K562 (cell line): ENCODE measurements around the gene TRAPPC2L. TPM values are rescaled to one million over a fixed set of nuclear protein-coding genes. Genes with fewer than 3 reads are reported as not detected.
A peak's percentile ranks its signal among the peaks of the same experiment; 100 is the strongest.

Experiments used
- ATAC-seq: fragments of 200-7000 bp; cut with Tn5 transposase; 3 replicates; pipeline ENCODE4 v1.9.1; 2020; ENCODE audit warnings: moderate library complexity
- BruUV-seq: library from RNA; stranded (reverse); fragments of 400-500 nt; replicated peaks from 2 replicates; lab custom pipeline; 2021; lab: Mats Ljungman, UMichigan
- CTCF ChIA-PET: fragments of 300-600 bp; formaldehyde crosslinking; extraction: SDS; loops from one replicate; lab custom pipeline; 2021; ENCODE audit warnings: low intra/inter-chr PET ratio; lab: Yijun Ruan, JAX
- POLR2A ChIA-PET: fragments of 300-600, 350-650 bp; sonication (Branson Sonifier 250); formaldehyde crosslinking; extraction: SDS; loops from one replicate; lab custom pipeline; 2021; ENCODE audit warnings: antibody characterized with exemption, inconsistent platforms; lab: Yijun Ruan, JAX
- DNase-seq, 4 experiments: peaks; one replicate each; pipeline versions ENCODE4 v3.0.0 to v3.0.0-alpha.2; 2011 to 2018; ENCODE audit warnings: low spot score in 3 of 4, mixed read lengths in 3 of 4; ENCODE audit errors: extremely low read depth in 1 of 4
- FAIRE-seq: peaks from 2 replicates; lab custom pipeline; 2011; peaks lifted over from hg19 to GRCh38; lab: Jason Lieb, UNC
- H2AFZ ChIP-seq: 2 replicates; pipeline ENCODE4 v1.6.0; 2011; ENCODE audit warnings: low read depth, low read length, control low read depth, inconsistent platforms
- H3K27ac ChIP-seq: fragments of 200-600 bp; 3 replicates; pipeline ENCODE4 v1.8.0; 2011; ENCODE audit warnings: low read depth, mild to moderate bottlenecking, control low read depth, inconsistent platforms, low read length, moderate library complexity, mixed read lengths; ENCODE audit errors: extremely low read depth
- H3K27me3 ChIP-seq, 2 experiments: fragments of 300-600 bp in 1 of 2; 2 replicates in 1 of 2; 3 replicates in 1 of 2; pipeline versions ENCODE4 v1.6.0 to v1.8.0; 2011; ENCODE audit warnings: inconsistent platforms in 2 of 2, low read length in 2 of 2, mild to moderate bottlenecking in 1 of 2, mixed read lengths in 1 of 2, moderate library complexity in 1 of 2; ENCODE audit not compliant: control insufficient read depth in 2 of 2, insufficient read depth in 2 of 2
- H3K36me3 ChIP-seq: fragments of 300-600 bp; 3 replicates; pipeline ENCODE4 v1.8.0; 2011; ENCODE audit warnings: mild to moderate bottlenecking, low read length, inconsistent platforms; ENCODE audit not compliant: control insufficient read depth, insufficient read depth
- H3K4me1 ChIP-seq, 2 experiments: fragments of 200-600 bp in 1 of 2; replicated peaks in 1 of 2; 2 replicates in 1 of 2; 3 replicates in 1 of 2; pipeline versions ENCODE4 v1.5.1 to v1.8.0; 2011; ENCODE audit warnings: inconsistent platforms in 2 of 2, low read length in 2 of 2, mild to moderate bottlenecking in 1 of 2, mixed read lengths in 1 of 2, moderate library complexity in 1 of 2; ENCODE audit not compliant: control insufficient read depth in 2 of 2, insufficient read depth in 2 of 2
- H3K4me2 ChIP-seq: 2 replicates; pipeline ENCODE4 v1.6.1; 2011; ENCODE audit warnings: low read length, control low read depth, inconsistent platforms, mixed read lengths; ENCODE audit not compliant: insufficient read depth
- H3K4me3 ChIP-seq: fragments of 200-600 bp; sonication (generic), shearing (Covaris generic); 2 replicates; pipeline ENCODE4 v1.5.1; 2016; ENCODE audit warnings: control low read depth, inconsistent platforms
- H3K79me2 ChIP-seq: fragments of 200-600 bp; 3 replicates; pipeline ENCODE4 v1.8.0; 2011; ENCODE audit warnings: low read length, inconsistent platforms; ENCODE audit not compliant: control insufficient read depth, insufficient read depth
- H3K9ac ChIP-seq, 2 experiments: 2 replicates each; pipeline versions ENCODE4 v1.6.0 to v1.6.1; 2011; ENCODE audit warnings: low read depth in 2 of 2, low read length in 2 of 2, control low read depth in 1 of 2, inconsistent platforms in 1 of 2, mild to moderate bottlenecking in 1 of 2, mixed read lengths in 1 of 2; ENCODE audit not compliant: insufficient read depth in 1 of 2
- H3K9me1 ChIP-seq: one replicate; pipeline ENCODE4 v1.6.0; 2011; ENCODE audit warnings: inconsistent platforms, mild to moderate bottlenecking, low read length, moderate library complexity; ENCODE audit not compliant: control insufficient read depth, insufficient read depth
- H3K9me3 ChIP-seq: replicated peaks from 2 replicates; pipeline ENCODE4 v1.5.1; 2011; ENCODE audit warnings: low read depth, low read length, inconsistent platforms; ENCODE audit not compliant: control insufficient read depth, insufficient read depth
- H4K20me1 ChIP-seq: replicated peaks from 2 replicates; pipeline ENCODE4 v1.6.1; 2011; ENCODE audit warnings: low read length, inconsistent platforms, mixed read lengths; ENCODE audit not compliant: control insufficient read depth, insufficient read depth
- ARID2 ChIP-seq: fragments of 450-650 bp; IDR thresholded peaks from 2 replicates; pipeline ENCODE4 v1.6.1; 2017; ENCODE audit warnings: antibody characterized with exemption, mild to moderate bottlenecking
- ATF1 ChIP-seq, 2 experiments: fragments of 450-650 bp in 1 of 2; IDR thresholded peaks; 2 replicates each; pipeline ENCODE4 v1.6.1; 2016; ENCODE audit warnings: missing compliant biosample characterization in 1 of 2, missing genetic modification characterization in 1 of 2
- DDX20 ChIP-seq: fragments of 450-650 bp; IDR thresholded peaks from 2 replicates; pipeline ENCODE4 v1.6.1; 2016; ENCODE audit warnings: missing genetic modification characterization, low read depth, mild to moderate bottlenecking, missing compliant biosample characterization, moderate library complexity
- ELF1 ChIP-seq: fragments of 200-800 bp; sonication (Bioruptor generic); IDR thresholded peaks from 2 replicates; pipeline ENCODE4 v1.6.1; 2016; ENCODE audit warnings: missing genetic modification characterization, missing compliant biosample characterization
- MAZ ChIP-seq, 2 experiments: fragments of 450-650 bp in 1 of 2; sonication (generic) in 1 of 2; formaldehyde crosslinking; IDR thresholded peaks in 1 of 2; conservative IDR thresholded peaks in 1 of 2; 2 replicates each; pipeline versions ENCODE4 v1.4.0 to v1.5.0; 2020; ENCODE audit warnings: mild to moderate bottlenecking in 1 of 2, missing genetic modification reagents in 1 of 2
- POLR3A ChIP-seq: IDR thresholded peaks from 2 replicates; pipeline ENCODE4 v1.6.1; 2011; ENCODE audit warnings: borderline replicate concordance, mild to moderate bottlenecking, moderate library complexity; ENCODE audit not compliant: insufficient read length, insufficient read depth; ENCODE audit errors: extremely low read depth
- PYGO2 ChIP-seq: fragments of 450-650 bp; IDR thresholded peaks from 2 replicates; pipeline ENCODE4 v1.6.1; 2016; ENCODE audit warnings: mild to moderate bottlenecking, missing genetic modification characterization, moderate library complexity, missing compliant biosample characterization
- YBX1 ChIP-seq: fragments of 450-650 bp; IDR thresholded peaks from 2 replicates; pipeline ENCODE4 v1.7.1; 2016; ENCODE audit warnings: mild to moderate bottlenecking
- ZEB2 ChIP-seq: fragments of 450-650 bp; IDR thresholded peaks from 2 replicates; pipeline ENCODE4 v1.6.1; 2016
- ZNF75A ChIP-seq: fragments of 450-650 bp; formaldehyde crosslinking; IDR thresholded peaks from 2 replicates; pipeline ENCODE4 v1.4.0; 2020; ENCODE audit warnings: mild to moderate bottlenecking
- ZNF780A ChIP-seq: fragments of 250-450 bp; sonication (Bioruptor Pico); IDR thresholded peaks from 2 replicates; pipeline ENCODE4 v1.5.0; 2021; ENCODE audit warnings: mild to moderate bottlenecking
- WGBS: fragments of 100-300 bp; shearing (Covaris generic); methylation state at CpG from one replicate; pipeline ENCODE4 v1.1.6; 2016; ENCODE audit warnings: low coverage, mixed read lengths; ENCODE audit not compliant: insufficient coverage; ENCODE audit errors: missing lambda C conversion rate; 5-methylcytosine and 5-hydroxymethylcytosine counted together
- in situ Hi-C: fragments of 300-500 bp; cut with MboI; formaldehyde crosslinking; loops from 4 replicates; pipeline ENCODE4 v1.15.0; 2018; ENCODE audit warnings: inconsistent platforms, mixed read lengths
- intact Hi-C: fragments of 100-400 bp; cut with micrococcal nuclease; formaldehyde crosslinking; loops from 2 replicates; pipeline ENCODE4 v1.14.2; 2022
- polyA plus RNA-seq, 8 experiments: library from polyadenylated mRNA; depleted of rRNA in 4 of 8; stranded (reverse) in 5 of 8; unstranded in 3 of 8; fragments of >200 nt; fragmentation: Nextera tagmentation in 2 of 8; fragmentation: Illumina TruSeq in 1 of 8; extraction: Ambion mirVana in 2 of 8; extraction: Trizol in 1 of 8; gene quantifications; 2 replicates each; pipeline versions ENCODE4 v1.2.1 to v1.2.3, GENCODE V29; 2011 to 2014; ENCODE audit warnings: inconsistent platforms in 1 of 8, missing spikeins in 1 of 8
- total RNA-seq, 7 experiments: library from RNA; depleted of rRNA in 6 of 7; stranded (reverse); fragments of >200 nt in 6 of 7; fragmentation: Illumina TruSeq in 2 of 7; extraction: Trizol in 2 of 7; gene quantifications; 2 replicates each; pipeline versions ENCODE4 v1.2.1 to v1.2.3, GENCODE V29; 2011 to 2021; ENCODE audit warnings: low replicate concordance in 1 of 7
- TF ChIP-seq, protein P1 (sequence below): IDR thresholded peaks from 3 replicates; pipeline ENCODE4 v1.6.1; 2011; ENCODE audit warnings: borderline replicate concordance, mild to moderate bottlenecking, moderate library complexity; ENCODE audit not compliant: insufficient read length; ENCODE audit errors: extremely low read depth
- TF ChIP-seq, protein P2 (sequence below): fragments of 450-650 bp; formaldehyde crosslinking; IDR thresholded peaks from 2 replicates; pipeline ENCODE4 v1.4.0; 2020; ENCODE audit warnings: mild to moderate bottlenecking

TRAPPC2L gene
- total and polyA plus RNA-seq, 9 of the 15 experiments (the other 6 are each of a cell fraction or from before 2014, with no cell fraction given), result 60.4 to 398 (median 97.5) TPM

DNA sequence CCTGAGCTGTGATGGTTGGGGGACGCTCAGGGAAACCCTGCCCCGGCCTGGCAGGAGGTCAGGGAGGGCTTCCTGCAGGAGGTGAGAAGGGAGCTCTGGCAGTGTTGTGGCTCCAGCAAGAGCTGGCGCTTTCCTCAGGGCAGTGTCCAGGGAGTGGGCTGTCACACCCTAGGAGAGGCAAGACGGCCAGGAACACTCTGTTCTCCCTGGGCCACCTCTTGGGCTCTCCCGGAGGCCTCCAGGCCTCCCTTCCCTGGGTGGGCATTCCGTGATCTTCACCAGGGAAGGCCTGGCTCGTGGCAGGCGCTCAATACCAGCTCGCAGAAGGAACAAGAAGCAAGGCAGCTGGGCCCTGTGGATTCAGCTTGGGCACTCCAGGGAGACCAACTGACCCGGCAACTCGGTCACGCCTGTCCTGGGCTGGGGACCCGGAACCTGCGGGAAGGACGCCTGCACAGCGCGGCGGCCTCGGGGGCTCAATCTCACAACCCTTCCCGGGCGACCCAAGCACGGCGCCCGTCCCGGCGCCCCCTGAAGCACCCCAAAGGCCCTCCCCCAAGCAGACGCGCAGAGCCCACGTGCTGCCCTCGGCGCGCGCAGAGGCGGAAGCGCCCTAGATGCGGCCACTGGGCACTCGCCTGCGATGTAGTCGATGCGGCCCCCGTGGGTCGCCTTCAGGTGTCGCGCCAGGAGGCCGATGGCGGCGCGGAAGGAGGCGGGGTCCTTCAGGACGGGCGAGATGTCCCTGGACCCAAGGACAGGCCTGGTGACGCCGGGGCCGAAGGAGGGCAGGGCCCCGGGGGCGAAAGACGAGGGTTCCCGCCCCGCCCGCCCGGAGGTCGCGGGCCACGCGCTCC, 45.8 kb upstream of the TRAPPC2L start (continued):
- TF ChIP-seq YBX1 (no peak), ZNF75A (CRISPR knock-in tag) (no peak), MAZ (CRISPR knock-in tag; conservative IDR thresholded peaks at IDR 0.05 in 1 of 2, IDR thresholded peaks at IDR 0.05 in 1 of 2) (peak in 1 of 2 experiments; percentile 52; a peak in 2 of 4 replicates)

DNA sequence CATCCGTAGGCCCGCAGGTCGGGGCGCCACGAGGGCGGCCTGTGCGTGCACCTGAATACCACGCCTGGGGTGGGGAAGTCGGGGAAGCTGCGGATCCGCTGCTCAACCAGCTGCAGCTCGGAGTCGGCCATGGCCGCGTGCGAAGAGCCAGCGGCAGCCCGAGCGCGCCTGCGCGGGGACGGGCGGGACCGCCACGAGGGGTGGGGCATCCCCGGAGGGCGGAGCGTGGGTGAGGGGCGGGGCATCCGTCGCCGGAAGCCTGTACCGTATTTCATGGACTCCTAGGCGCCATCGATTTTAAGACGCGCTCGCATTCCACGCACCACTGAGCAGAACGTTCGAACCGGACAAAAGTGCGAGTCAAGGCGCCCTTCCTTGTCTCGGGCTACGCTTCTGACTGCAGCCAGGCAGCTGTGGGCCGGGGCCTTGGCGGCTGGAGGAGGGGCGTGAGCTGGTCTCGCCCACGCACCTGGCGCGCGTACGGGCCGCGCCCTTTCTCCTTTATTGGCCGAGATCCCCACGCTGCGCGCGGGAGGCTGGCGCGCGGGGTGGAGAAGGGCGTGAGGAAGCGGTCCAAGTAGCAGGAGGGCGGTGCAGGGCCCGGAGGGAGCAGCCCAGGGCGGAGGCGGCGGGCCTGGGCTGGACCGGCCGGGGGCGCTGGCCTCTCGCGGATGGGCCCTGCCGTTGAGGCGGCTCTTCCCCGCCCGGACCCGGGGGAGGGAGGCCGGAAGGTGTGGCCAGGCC, 45.0 kb upstream of the TRAPPC2L start, which contains the start of gene APRT:
TSS of gene APRT (minus strand) at position 160 of the 744 bp plus-strand sequence. CDS start at position 131, 29 bp downstream.
- H3K36me3 ChIP-seq, result peaks cover 41% of the 10 kb centered on the region; the same call in 2 of the 3 replicates
- peak within 1 kb of the TSS; percentile 96 for H3K4me2 ChIP-seq
- BruUV-seq, result no TSS peak
- intact Hi-C loops, result loop anchor here (2.0 to 10.0 kb wide), 6 partner anchors 45 to 695 kb away; partner anchors contain the start of genes CBFA2T3, CDH15, GALNS and SPG7
- H4K20me1 ChIP-seq, result peaks cover 30% of the 10 kb centered on the region; the same call in 1 of the 2 replicates
- no peaks in the 10 kb centered on the region for H3K9me3 ChIP-seq
- peak; percentile 84 for ATAC-seq
- peak; percentile 92 to 98 (median 95) for DNase-seq
- peak within 1 kb of the TSS; percentile 64 for H3K4me3 ChIP-seq
- H3K9ac ChIP-seq, result peak within 1 kb of the TSS; percentile 86 to 99
- peak within 1 kb of the TSS; percentile 98 for H2AFZ ChIP-seq
- POLR2A ChIA-PET, result interaction anchor here (0.6 to 6.1 kb wide), 9 partner anchors 12 to 663 kb away, joined by 3 to 50 read pairs (median 5); partner anchors contain the start of gene PIEZO1
- no peaks in the 10 kb centered on the region for H3K9me1 ChIP-seq
- peak; percentile 85 for FAIRE-seq
- in situ Hi-C loops, result loop anchor here (5.0 to 10.0 kb wide), 2 partner anchors 355 to 403 kb away; partner anchors contain the start of gene ZNF778
- WGBS, result 0% methylated on average over 44 of the region's 84 CpGs
- no peaks in the 10 kb centered on the region for H3K27me3 ChIP-seq
- CTCF ChIA-PET, result interaction anchor here (0.6 to 1.9 kb wide), 9 partner anchors 46 to 810 kb away, joined by 3 to 16 read pairs (median 4); partner anchors contain the start of genes CBFA2T3 and CDH15
- H3K27ac ChIP-seq, result peak within 1 kb of the TSS; percentile 94
- peaks cover 14 to 82% of the 10 kb centered on the region in 2 experiments for H3K4me1 ChIP-seq
- peaks cover 39% of the 10 kb centered on the region for H3K79me2 ChIP-seq
- TF ChIP-seq ATF1 (CRISPR knock-in tag; IDR thresholded peaks at IDR 0.05), result no peak
- TF ChIP-seq ATF1 (tag; IDR thresholded peaks at IDR 0.05), result peak; percentile 63
- TF ChIP-seq, protein P1, sequence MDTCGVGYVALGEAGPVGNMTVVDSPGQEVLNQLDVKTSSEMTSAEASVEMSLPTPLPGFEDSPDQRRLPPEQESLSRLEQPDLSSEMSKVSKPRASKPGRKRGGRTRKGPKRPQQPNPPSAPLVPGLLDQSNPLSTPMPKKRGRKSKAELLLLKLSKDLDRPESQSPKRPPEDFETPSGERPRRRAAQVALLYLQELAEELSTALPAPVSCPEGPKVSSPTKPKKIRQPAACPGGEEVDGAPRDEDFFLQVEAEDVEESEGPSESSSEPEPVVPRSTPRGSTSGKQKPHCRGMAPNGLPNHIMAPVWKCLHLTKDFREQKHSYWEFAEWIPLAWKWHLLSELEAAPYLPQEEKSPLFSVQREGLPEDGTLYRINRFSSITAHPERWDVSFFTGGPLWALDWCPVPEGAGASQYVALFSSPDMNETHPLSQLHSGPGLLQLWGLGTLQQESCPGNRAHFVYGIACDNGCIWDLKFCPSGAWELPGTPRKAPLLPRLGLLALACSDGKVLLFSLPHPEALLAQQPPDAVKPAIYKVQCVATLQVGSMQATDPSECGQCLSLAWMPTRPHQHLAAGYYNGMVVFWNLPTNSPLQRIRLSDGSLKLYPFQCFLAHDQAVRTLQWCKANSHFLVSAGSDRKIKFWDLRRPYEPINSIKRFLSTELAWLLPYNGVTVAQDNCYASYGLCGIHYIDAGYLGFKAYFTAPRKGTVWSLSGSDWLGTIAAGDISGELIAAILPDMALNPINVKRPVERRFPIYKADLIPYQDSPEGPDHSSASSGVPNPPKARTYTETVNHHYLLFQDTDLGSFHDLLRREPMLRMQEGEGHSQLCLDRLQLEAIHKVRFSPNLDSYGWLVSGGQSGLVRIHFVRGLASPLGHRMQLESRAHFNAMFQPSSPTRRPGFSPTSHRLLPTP, result no peak
- TF ChIP-seq DDX20 (tag), result no peak
- no peak for TF ChIP-seq ELF1 (tag)
- TF ChIP-seq ZNF780A (CRISPR knock-in tag), result no peak
- no peak for TF ChIP-seq POLR3A
- TF ChIP-seq, protein P2, sequence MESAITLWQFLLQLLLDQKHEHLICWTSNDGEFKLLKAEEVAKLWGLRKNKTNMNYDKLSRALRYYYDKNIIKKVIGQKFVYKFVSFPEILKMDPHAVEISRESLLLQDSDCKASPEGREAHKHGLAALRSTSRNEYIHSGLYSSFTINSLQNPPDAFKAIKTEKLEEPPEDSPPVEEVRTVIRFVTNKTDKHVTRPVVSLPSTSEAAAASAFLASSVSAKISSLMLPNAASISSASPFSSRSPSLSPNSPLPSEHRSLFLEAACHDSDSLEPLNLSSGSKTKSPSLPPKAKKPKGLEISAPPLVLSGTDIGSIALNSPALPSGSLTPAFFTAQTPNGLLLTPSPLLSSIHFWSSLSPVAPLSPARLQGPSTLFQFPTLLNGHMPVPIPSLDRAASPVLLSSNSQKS (CRISPR knock-in tag), result no peak
- TF ChIP-seq PYGO2, result no peak
- TF ChIP-seq ZEB2, result peak; percentile 52; the same call in 1 of the 2 replicates
- TF ChIP-seq ARID2, result no peak
